Activated naive CD4-positive, alpha-beta T cell treated with anti-CD3 and anti-CD28 coated beads, Interleukin-2, amount 50 U/mL, for 16 hours (primary cell): Measurements from ENCODE around the gene APH1A.
A peak's percentile ranks its signal among the peaks of the same experiment; 100 is the strongest.
"Not testable (repeated sequence)": the region's sequence is repeated elsewhere in the genome, so short reads cannot be mapped to it uniquely, and the experiment has no call there.

Source experiments
- DNase-seq: peaks from one replicate; pipeline ENCODE4 v3.0.0-alpha.2; 2020

The APH1A gene

GRCh38 chr1:150233359-150234308 lies 35.2 kb downstream of the APH1A start:
- peak; percentile 60 for DNase-seq

- DNase-seq, result not testable (repeated sequence)
Measured at GRCh38 chr1:150232921-150233320, 35.9 kb downstream of the APH1A start.

- not testable (repeated sequence) for DNase-seq
Measured at GRCh38 chr1:150228246-150228645, 40.6 kb downstream of the APH1A start.

GRCh38 chr1:150227228-150227627 lies 41.6 kb downstream of the APH1A start:
- DNase-seq, result no peak

GRCh38 chr1:150226486-150226885 lies 42.3 kb downstream of the APH1A start:
- DNase-seq, result no peak

GRCh38 chr1:150225546-150225945 lies 43.3 kb downstream of the APH1A start:
- no peak for DNase-seq

GRCh38 chr1:150224983-150225382 lies 43.8 kb downstream of the APH1A start:
- no peak for DNase-seq

GRCh38 chr1:150221552-150221951 lies 47.3 kb downstream of the APH1A start:
- no peak for DNase-seq

GRCh38 chr1:150215855-150216254 lies 53.0 kb downstream of the APH1A start:
- DNase-seq, result not testable (repeated sequence)
